Jurkat, Clone E6-1 (cell line): ENCODE results near the gene AHR.
"Not testable (repeated sequence)": the region's sequence is repeated elsewhere in the genome, so short reads cannot be mapped to it uniquely, and the experiment has no call there.

Experiments
- DNase-seq: peaks from one replicate; pipeline ENCODE4 v3.0.0-alpha.2; 2011; ENCODE audit warnings: low read depth, low spot score
- H3K4me3 ChIP-seq: 2 replicates; pipeline ENCODE4 v1.5.1; 2011; ENCODE audit warnings: mild to moderate bottlenecking, low read length, control low read depth, moderate library complexity

The AHR gene

DNA sequence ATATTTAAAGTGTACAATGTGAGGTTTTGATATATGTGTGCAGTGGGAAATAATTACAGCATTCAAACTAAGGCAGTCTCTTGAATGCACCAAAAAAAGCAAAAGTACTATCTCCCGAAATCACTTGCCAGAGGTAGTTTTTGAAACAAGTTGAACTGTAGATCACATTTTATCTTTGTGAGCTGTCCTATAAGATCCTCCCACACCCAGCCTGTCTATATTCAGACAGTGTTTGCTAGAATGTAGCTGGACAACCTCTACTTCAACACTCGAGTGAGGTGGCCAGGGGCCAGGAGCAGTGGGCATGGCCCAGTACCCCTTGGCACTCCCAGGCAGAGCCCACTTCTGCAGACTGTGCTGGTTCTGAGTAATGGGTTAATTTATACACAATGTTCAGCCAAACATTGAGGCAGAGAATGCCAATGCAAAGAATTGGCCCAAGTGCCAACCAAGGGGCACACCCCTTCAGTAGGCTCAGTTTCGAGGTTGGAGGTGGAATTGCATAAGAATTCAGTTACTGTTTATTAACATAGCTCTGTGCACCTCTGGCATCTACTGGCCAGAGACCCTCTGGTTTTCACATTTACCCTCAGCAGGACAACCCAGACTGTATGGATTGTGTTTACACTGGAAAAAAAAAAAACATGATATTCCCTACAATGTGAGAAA lies 70.5 kb downstream of the AHR start:
- H3K4me3 ChIP-seq = no peak overlapping the region
- no peak for DNase-seq

DNA sequence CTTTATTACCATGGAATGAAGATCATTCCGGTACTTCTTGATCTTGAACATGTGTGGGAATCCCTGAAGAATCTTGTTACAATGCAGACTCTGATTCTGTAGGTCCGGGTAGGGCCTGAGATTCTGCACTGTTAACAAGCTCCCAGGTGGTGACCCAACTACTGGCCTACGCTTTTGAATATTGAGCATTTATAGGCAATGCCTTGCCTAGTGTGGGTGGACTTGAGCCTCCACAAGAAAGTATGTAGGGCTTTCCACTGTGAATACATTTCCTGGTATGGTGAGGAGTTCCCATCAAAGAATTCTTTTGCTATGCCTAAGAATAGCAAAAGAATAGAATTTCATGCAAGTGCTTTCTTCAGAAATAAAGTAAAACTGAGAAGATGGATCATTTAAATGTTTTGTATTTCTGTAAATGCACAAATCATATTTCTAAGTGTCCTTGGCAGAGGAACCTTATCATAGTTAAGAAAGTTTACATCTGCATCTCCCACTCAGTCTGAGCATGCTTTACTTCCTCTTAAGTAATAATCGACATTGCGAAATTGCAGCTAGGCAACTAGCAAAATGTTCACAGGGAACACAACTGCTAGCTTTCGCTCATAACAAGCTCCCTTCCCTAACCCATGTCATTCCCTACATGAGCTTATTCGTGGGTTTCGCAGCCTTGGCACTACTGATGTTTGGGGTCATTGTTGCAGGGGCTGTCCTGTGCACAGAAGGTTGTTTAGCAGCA lies 71.4 kb downstream of the AHR start:
- DNase-seq = no peak
- H3K4me3 ChIP-seq = no peak overlapping the region

DNA sequence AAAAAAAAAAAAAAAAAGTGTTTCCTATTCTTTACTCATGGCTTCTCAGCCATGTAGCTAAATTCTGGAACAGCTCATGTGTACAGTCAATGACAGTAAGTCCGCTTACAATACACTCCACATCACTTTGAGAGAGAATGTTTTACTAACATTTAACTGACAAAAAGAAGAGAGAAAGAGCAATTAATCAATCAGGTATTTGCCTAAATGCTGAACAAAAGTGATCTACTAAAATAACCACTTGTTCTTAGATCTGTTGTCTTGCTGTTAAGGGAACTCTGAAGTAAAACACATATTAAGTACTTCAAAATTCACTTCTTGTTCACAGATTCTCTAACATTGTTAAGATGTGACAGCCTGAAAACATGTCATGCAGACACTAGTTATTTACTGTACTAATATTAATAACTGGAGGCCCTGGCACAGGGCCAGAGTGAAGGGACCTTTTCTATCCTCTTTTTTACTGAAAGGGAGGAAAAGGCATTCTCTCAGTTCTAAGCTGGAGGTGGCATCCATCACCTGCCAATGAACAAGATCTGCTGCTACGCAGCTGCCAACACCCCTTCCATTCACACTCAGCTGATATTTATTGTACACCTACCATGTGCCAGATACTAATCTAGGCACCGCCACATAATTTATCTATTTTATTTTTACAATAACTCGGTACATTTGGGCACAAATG lies 72.6 kb downstream of the AHR start:
- DNase-seq = no peak
- no peak overlapping the region for H3K4me3 ChIP-seq

DNA sequence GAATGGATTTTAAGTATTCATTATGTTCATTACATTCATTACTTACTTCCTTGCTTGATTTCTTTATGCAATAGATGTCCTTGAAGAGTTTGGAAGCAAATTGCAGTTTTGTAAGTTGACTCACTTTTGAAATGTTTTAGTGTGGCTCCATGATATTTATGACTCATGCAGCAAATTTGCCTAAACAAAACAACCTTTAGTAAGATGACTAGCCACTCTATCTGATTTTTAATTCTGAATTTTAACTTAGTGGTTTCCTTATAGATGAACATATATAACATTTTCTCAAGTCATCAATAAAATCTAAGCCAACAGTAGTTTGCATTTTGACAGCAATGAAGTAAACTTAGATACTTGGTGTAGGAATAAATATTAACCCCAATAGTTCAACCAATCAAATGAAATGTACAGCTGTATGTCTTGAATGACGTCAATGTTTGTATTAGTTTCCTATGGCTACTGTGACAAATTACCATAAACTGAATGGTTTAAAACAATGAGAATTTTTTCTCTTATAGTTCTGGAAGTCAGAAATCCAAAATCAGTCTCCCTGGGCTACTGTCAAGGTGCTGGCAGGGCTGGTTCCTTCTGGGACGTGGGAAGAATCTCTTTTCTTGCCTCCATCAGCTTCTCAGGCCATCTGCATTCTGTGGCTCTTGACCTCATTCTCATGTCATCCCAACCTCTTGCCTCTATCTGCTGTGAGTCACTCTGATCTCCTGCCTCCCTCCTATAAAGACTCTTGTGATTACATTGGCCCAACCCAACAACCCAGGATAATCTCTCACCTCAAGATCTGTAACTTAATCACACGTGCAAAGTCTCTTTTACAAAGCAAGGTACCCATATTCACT lies 73.4 kb downstream of the AHR start:
- no peak for DNase-seq
- H3K4me3 ChIP-seq = no peak overlapping the region

DNA sequence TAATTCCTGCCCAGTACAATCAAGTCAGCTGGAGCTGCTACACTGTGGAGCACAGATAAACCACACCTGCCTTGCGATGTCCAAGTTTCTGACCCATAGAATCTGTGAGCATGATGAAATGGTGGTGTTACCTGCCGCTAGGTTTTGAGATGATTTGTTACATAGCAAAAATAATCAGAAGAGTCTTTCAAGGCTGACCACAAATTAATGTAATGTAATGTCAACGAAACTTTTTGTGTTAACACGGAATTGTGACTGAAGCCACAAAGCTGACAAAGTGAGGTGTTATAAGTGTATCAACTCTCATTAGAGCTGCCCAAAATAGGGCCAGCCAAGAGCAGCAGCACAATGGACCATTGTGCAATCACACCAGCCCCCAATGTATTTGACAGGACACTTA lies 75.7 kb downstream of the AHR start:
- DNase-seq = no peak

DNA sequence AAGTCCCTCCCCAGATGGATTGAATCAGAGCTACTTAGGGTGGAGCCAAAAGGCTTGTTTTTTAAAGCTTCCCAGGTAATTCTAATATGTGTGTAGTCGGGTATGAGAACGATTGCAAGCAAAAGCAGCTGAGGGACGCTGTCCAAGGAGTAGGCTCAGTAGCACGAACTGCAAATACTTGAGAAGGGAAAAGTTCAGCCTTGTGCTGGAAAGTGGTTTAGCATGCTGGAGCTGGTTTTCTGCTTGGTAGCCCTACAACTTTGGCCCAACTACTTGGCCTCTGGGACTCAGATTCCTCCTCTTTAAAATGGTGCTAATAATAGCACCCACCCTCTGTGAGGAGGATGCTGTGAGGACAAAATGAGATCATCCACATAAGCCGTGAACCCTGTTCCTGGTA lies 76.2 kb downstream of the AHR start:
- H3K4me3 ChIP-seq = no peak overlapping the region
- DNase-seq = no peak

More for the DNA sequence above, 75.7 kb downstream of the AHR start:
- no peak overlapping the region for H3K4me3 ChIP-seq

DNA sequence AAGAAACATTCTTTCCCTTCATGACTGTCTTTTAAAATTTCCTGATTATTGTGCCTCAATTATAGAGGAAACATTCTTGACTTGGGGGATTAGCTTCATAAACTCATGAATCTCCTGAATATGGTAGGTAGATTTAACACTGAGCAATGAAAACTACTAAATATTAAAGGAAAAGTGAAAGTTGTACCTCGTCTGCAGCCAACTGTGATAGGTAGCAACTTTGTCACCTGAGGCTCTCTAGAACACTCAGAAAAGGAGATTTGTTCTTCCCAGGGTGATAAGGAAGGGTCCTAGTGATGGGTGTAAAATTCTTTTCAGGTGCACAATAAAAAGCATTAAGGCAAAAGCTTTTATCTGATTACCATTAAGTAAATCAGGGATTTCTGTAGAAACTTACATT lies 78.1 kb downstream of the AHR start:
- no peak for DNase-seq
- no peak overlapping the region for H3K4me3 ChIP-seq

DNA sequence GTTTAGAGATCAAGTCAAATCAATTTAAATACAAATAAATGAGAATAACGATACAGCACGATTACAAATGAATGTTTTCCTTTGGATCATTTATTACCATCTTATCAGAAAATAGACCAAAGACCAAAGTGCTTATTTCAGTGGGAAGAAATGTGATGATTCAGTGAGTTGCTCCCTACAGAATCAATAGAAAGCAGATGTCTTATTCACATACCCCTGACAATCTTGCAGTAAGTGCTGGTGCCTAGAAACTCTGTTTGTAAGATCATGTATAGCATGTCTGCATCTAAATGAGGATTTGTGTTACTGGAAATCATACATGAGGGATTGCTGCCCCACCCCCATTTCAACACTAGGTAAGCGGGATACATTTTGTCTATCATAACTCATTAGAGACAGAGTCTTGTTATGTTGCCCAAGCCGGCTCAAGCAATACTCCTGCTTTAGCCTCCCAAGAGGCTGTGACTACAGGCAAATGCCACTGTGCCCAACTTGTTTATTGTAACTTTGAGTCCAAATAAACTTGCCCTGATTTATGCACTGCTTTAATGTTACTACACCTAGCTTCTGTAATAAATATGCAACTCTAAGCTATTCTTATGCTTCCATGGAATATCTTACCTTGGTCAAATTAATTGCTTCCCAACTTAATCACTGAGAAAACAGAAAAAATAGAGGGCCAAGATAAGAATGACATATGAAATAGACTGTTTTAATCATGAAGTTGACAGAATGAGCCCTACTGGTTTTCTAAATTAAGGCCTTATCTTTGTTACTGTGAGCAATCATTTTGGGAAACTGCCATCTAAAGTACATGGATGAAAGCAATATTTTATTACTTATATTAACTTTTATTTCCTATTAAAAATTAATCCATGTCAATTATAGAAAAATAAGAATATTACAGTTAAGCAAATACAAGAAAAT lies 82.5 kb downstream of the AHR start:
- H3K4me3 ChIP-seq = no peak overlapping the region
- DNase-seq = no peak

DNA sequence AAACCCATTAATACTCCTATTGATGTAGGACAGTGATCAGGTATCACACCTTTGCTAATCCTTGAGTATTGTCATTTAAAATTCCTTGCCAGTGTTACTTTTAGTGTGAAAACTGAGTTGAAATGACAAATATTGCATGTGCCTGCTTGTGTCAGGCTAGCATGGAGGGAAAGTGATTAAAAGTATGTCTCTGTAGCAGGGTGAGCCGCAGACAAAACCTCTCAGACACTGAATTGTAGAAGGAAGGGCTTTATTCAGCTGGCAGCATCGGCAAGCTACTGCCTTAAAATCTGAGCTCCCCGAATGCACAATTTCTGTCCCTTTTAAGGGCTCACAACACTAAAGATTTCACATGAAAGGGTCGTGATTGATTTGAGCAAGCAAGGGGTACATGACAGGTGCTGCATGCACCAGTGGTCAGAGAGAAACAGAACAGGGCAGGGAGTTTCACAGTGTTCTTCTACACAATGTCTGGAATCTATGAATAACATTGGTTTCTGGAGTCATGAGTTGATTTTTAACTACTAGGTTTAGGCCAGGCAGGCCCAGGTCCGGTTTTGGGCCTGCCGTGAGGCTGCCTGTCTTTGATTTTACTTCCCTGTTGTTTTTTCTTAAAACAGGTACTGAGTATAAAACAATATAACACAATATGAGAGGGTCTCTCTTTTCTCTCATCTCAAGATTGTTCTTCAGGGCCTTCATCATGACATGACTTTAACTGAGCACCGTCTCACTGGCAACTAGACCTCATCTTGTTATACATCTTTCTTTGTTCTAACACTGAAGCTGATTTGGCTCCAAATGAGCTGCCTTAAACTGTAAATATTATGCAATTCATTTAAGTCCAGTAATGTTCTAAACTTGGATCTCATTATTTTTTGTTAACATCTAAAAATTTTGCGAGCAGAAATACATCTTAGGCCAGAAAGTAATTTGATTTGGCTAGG lies 84.2 kb downstream of the AHR start:
- not testable (repeated sequence) for DNase-seq, H3K4me3 ChIP-seq

DNA sequence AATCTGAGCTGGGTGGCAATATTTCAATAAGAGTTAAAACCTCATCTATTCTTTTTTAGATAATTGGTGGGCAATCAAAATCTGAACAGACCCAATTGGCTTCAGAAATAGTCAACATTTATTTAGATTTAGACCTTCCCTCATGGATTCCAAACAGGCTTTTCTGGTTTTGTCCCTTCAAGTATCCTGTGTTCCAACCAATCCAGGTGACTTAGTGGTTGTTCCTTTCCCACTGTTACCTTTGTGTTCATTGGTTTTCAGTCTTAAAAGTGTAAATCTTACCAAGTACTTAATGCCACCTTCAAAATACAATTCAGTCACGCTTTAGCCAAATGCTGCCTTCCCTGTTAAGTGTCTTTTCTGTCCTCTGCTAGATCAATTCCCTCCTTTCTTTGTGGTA lies 85.9 kb downstream of the AHR start:
- no peak for DNase-seq
- H3K4me3 ChIP-seq = no peak overlapping the region

DNA sequence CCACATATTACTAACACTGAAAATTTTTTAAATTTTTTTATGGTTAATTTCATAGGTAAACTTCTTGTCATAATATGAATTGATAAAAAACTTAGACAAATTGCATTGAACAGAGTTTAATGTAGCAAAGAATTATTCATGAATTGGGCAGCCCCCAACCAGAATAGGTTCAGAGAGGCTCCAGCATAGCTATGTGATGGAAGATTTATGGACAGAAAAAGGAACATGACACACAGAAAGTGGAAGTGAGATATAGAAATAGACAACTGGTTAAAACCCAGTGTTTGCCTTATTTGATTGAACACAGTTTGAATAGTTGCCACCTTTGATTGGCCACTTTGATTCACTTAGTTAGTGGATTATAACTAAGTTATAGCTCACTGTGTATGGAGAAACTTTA lies 87.2 kb downstream of the AHR start:
- H3K4me3 ChIP-seq = no peak overlapping the region
- DNase-seq = no peak

DNA sequence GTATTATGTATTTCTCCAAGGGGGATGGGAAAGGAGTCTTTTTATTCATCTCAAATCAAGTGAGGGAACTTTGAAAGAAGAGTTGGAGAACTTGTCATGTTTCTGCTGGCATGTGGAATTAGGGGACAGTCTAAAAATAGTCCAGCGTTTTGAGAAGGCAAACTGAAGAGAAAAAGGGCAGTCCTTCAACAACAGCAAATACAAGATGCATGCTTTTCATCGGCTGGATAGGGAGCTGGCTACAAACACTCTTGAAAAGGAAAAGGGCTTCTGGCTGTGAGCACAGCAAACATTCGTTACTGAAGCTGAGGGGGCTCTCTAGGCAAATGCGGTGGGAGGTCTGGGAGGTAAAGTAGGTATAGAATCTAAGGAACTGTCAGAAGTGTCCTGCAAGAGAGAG lies 91.9 kb downstream of the AHR start:
- no peak for DNase-seq
- H3K4me3 ChIP-seq = no peak overlapping the region

DNA sequence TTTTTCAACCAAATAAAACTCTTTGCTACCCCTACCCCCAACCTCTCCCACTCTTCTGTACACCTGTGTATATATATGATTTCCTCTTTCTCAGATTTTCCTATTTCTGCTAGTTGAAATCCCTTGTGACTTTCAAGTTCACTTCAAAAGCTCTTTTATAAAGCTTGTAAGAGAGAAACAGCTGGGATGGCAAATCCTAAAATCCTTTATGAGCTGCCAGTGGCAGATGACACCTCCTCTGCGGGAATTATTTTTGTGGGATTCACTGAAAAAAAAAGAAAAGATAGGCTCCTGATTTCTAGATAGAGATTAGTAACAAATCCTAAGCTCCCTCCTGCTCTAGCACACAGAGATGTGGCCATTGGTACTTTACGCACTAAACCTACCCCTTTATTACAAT lies 92.9 kb downstream of the AHR start:
- H3K4me3 ChIP-seq = no peak overlapping the region
- no peak for DNase-seq

DNA sequence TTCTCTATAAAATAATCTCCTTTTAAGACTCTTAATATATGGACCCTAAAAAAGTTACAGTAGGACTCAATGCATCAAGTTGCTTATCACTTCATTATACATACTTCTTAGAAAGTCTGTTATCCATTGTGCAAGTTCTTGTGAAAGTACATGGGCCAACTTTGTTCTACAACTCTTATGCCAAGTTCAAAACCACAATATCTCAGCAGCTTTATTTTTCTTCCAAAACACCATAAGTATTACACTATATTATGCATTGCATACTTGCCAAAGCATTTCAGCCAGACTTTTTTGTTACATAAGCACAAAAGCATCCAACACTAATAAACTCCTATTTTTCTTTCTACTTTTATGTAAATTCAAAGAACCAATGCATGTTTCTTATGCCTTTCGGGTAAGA lies 94.4 kb downstream of the AHR start:
- no peak for DNase-seq
- no peak overlapping the region for H3K4me3 ChIP-seq

DNA sequence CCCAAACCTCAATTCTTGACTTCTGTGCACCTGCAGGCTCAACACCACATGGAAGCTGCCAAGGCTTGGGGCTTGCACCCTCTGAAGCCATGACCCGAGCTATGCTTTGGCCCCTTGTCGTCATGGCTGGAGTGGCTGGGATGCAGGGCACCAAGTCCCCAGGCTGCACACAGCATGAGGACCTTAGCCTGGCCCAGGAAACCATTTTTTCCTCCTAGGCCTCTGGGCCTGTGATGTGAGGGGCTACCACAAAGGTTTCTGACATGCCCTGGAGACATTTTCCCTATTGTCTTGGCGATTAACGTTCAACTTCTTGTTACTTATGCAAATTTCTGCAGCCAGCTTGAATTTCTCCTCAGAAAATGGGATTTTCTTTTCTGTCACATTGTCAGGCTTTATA lies 96.1 kb downstream of the AHR start:
- H3K4me3 ChIP-seq, DNase-seq: not testable (repeated sequence)
